Memory B cell (primary cell): ENCODE results near the gene CFAP20DC.
"Not testable (repeated sequence)": the region's sequence is repeated elsewhere in the genome, so short reads cannot be mapped to it uniquely, and the experiment has no call there.

Experiments used
- ATAC-seq: fragments of 150-1000 bp; cut with Tn5 transposase; 2 replicates; pipeline ENCODE4 v1.10.0; 2021; ENCODE audit warnings: low read depth, mild to moderate bottlenecking, moderate library complexity
- DNase-seq, 2 donors: peaks; one replicate each; pipeline ENCODE4 v3.0.0; 2022; ENCODE audit warnings: low spot score in 2 of 2
- H3K27ac Mint-ChIP-seq: one replicate; pipeline ENCODE4 v1.8.0; 2022; ENCODE audit warnings: mild to moderate bottlenecking, moderate library complexity, mixed read lengths
- H3K27me3 Mint-ChIP-seq: one replicate; pipeline ENCODE4 v1.8.0; 2022; ENCODE audit warnings: mixed read lengths
- H3K36me3 Mint-ChIP-seq: one replicate; pipeline ENCODE4 v1.8.0; 2022; ENCODE audit warnings: mild to moderate bottlenecking, mixed read lengths
- H3K4me1 Mint-ChIP-seq: one replicate; pipeline ENCODE4 v1.8.0; 2022; ENCODE audit warnings: mixed read lengths
- H3K4me3 Mint-ChIP-seq: one replicate; pipeline ENCODE4 v1.8.0; 2022; ENCODE audit warnings: mild to moderate bottlenecking, moderate library complexity, mixed read lengths
- H3K9me3 Mint-ChIP-seq: one replicate; pipeline ENCODE4 v1.8.0; 2022; ENCODE audit warnings: mixed read lengths

The CFAP20DC gene

DNA sequence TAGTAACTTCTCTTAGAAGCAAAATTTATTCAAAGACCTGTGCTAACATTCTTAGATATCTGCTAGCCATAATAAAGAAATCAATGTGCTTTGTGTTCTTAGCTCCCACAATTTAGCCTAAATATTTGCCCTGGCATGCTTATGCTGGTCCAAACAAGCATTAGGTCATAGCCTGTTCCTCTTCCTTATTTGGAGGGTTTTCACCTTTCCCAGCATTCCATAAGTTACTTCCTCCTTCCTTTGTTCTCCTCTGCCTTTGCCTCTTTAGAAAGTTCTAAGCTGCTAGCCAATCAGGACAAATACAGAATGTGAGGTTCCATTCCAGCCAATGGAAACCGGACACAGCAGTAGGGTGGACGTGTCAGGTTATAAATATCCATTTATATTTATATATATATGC lies 345.5 kb downstream of the CFAP20DC start:
- H3K27me3 Mint-ChIP-seq, H3K9me3 Mint-ChIP-seq, ATAC-seq, H3K27ac Mint-ChIP-seq, H3K4me1 Mint-ChIP-seq, DNase-seq, H3K36me3 Mint-ChIP-seq, H3K4me3 Mint-ChIP-seq: not testable (repeated sequence)

DNA sequence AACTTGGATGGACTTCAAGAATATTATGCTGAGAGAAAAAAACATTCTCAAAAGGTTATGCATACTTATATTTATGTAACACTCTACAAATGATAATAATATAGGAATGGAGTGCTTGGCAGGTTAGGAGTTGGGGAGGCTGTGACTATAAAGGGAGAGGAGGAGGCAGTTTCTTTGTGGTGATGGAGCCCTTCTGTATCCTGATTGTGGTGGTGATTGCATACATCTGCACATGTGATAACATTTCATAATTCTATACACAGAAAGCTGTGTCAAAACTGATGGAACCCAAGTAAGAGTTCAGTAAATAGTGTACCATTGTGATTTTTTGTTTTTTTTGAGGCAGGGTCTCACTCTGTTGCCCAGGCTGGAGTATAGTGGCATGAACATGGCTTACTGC lies 351.6 kb downstream of the CFAP20DC start:
- Mint-ChIP-seq H3K4me3 (no peak overlapping the region), H3K36me3 (no peaks in the 10 kb centered on the region), H3K9me3 (peaks cover 3% of the 10 kb centered on the region), H3K27me3 (peaks cover 2% of the 10 kb centered on the region), H3K4me1 (peaks cover 6% of the 10 kb centered on the region), H3K27ac (no peak overlapping the region)
- no peak for DNase-seq
- no peak for ATAC-seq

DNA sequence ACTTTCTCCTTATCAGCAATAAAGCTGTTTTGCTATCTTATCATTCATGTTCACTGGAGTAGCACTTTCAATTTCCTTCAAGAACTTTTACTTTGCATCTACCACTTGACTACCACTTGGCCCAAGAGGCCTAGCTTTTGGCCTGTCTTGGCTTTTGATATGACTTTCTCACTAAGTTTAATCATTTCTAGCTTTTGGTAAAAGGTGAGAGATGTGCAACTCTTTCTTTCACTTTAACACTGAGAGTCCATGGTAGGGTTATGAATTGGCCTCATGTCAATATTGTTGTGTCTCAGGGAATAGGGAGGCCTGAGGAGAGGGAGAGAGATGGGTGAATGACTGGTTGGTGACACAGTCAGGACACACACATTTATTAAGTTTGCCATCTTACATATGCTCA lies 352.3 kb downstream of the CFAP20DC start:
- DNase-seq (no peak), ATAC-seq (no peak)
- H3K36me3 Mint-ChIP-seq: no peaks in the 10 kb centered on the region

DNA sequence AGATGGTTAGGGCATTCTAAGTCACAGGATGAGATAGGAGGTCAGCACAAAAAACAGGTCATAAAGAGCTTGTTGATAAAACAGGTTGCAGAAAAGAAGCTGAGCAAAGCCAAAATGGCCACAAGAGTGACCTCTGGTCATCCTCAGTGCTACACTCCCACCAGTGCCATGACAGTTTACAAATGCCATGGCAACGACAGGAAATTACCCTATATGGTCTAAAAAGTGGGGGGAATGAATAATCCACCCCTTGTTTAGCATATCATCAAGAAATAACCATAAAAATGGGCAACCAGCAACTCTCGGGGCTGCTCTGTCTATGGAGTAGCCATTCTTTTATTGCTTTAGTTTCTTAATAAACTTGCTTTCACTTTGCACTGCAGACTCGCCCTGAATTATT lies 353.0 kb downstream of the CFAP20DC start:
- H3K36me3 Mint-ChIP-seq, H3K4me3 Mint-ChIP-seq, H3K27ac Mint-ChIP-seq, H3K27me3 Mint-ChIP-seq, DNase-seq, H3K9me3 Mint-ChIP-seq, ATAC-seq, H3K4me1 Mint-ChIP-seq: not testable (repeated sequence)

More for the DNA sequence above, 352.3 kb downstream of the CFAP20DC start:
- H3K4me1 Mint-ChIP-seq: peaks cover 6% of the 10 kb centered on the region
- H3K4me3 Mint-ChIP-seq: no peak overlapping the region
- H3K27me3 Mint-ChIP-seq: peaks cover 2% of the 10 kb centered on the region
- H3K9me3 Mint-ChIP-seq: peaks cover 3% of the 10 kb centered on the region
- H3K27ac Mint-ChIP-seq: no peak overlapping the region

DNA sequence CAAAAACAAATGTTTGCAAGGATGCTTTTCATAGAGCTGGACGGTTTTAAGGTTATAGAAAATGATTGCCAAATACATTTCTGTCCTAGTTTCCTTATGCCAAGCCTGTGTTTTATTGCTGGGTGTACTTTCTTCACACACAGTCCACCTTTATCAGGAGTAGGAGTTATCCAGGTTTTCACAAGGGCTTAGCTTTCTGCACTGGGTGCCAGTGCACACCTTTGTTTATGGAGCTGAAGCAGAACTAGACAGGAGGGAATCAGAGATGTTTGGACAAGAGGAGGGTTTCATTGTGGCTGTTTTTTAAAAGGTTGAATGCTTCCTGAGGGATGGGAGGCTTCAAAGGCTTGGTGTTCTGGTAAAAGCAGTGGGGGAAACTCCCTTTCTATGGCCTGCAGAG lies 353.7 kb downstream of the CFAP20DC start:
- Mint-ChIP-seq H3K9me3 (peaks cover 3% of the 10 kb centered on the region), H3K4me3 (no peak overlapping the region), H3K27me3 (no peaks in the 10 kb centered on the region), H3K4me1 (peaks cover 6% of the 10 kb centered on the region), H3K36me3 (no peaks in the 10 kb centered on the region), H3K27ac (no peak overlapping the region)
- DNase-seq (no peak), ATAC-seq (no peak)

DNA sequence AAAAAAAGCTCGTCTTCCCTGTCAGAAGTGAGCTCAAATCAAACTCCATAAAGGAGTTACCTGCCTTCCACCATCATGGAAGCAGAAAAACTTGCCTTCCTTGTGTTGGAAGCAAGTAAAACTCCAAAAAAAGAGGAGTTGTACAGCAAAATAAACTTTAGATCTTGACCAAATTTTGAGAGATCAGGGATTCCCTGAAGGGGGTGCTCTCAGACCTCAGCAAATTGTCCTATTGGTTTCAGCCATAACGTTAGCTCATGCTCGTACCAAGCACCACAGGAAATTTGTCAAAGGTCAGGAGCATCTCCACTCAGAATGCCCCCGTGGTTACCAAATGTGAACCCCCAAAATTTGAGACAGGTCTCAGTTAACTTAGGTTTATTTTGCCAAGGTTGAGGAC lies 354.5 kb downstream of the CFAP20DC start:
- not testable (repeated sequence) for H3K27ac Mint-ChIP-seq, H3K4me3 Mint-ChIP-seq, DNase-seq, ATAC-seq, H3K27me3 Mint-ChIP-seq, H3K9me3 Mint-ChIP-seq, H3K4me1 Mint-ChIP-seq, H3K36me3 Mint-ChIP-seq

DNA sequence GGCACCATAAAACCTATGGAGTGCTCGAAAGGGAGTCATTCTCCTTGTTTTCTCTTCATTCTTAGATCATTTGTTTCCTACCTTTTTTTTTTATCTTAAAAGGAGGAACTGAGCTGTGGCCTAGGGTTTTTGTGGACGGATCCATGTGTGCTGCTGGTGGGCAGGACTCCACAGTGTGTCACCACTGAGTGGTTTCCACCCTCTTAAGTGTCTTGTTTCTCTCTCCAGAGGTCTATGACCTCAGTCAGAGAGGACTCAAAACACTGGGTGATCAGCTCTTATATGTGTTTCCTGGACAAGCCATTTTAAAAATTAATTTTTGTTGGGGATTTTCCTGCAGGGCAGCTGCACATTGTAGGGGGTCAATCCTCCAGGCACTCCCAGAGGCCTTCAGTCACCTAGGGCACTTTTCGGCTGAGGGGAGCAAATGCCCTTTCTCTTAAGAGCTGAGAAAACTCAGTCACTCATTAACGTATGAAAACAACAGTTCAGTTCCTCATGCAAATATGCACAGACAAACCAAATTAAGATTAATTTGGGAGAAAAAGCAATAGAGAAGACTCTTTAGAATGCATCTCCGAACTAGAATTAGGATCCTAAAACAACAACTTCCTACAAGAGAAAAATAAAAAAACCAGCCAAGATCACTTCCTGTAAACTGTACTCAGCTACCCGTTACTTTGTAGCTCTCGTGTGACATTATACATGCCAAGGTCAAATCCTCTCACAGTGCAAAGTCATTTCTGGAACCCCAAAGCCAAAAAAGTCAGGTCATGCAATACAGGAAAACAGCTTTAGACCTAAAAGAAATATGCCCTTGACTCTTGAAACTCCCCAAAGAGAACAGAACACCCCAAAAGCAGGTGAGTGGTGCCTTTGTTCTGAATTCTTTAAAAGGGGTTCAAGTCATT lies 355.6 kb downstream of the CFAP20DC start:
- Mint-ChIP-seq H3K27me3 (peaks cover 3% of the 10 kb centered on the region), H3K9me3 (peaks cover 3% of the 10 kb centered on the region), H3K36me3 (no peaks in the 10 kb centered on the region), H3K4me1 (peaks cover 6% of the 10 kb centered on the region), H3K27ac (no peak overlapping the region), H3K4me3 (no peak overlapping the region)
- no peak for ATAC-seq
- DNase-seq: no peak

DNA sequence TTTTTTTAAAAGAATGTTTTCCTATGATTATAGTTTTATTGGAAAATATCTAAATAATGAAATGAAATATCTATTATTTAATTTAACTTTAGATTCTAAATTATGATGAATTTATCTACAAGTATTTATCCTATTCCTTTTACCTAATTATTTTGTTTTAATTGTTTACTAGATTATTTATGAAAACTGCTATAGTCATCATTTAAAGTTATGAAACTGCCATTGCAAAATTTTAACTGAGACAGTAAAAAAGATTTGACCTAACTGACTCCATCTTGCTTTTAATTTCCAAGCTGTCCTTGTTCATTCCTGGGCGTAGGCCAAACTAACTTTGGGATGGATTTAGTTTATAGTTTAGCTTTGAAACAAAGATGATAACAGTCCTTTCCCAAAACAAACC lies 357.3 kb downstream of the CFAP20DC start:
- H3K4me3 Mint-ChIP-seq: no peak overlapping the region
- H3K27ac Mint-ChIP-seq: no peak overlapping the region
- no peak for ATAC-seq
- peaks cover 8% of the 10 kb centered on the region for H3K27me3 Mint-ChIP-seq
- no peak for DNase-seq
- peaks cover 3% of the 10 kb centered on the region for H3K9me3 Mint-ChIP-seq
- H3K36me3 Mint-ChIP-seq: no peaks in the 10 kb centered on the region
- peaks cover 5% of the 10 kb centered on the region for H3K4me1 Mint-ChIP-seq
